Gastroesophageal sphincter (tissue), 3 donors: ENCODE measurements around the gene STK16.

Experiments used
- EP300 ChIP-seq: sonication (generic); formaldehyde crosslinking; IDR thresholded peaks from one replicate; pipeline ENCODE4 v1.6.1; 2017; ENCODE audit warnings: antibody characterized with exemption, mild to moderate bottlenecking
- TF ChIP-seq, protein P1 (sequence below), 4 experiments: fragments of 200-600 bp in 2 of 4; fragments of 450-650 bp in 2 of 4; sonication (generic) in 1 of 4; IDR thresholded peaks; one replicate each; pipeline ENCODE4 v1.5.1; 2017 to 2019; ENCODE audit warnings: antibody characterized with exemption in 4 of 4, mild to moderate bottlenecking in 2 of 4, moderate library complexity in 2 of 4

DNA sequence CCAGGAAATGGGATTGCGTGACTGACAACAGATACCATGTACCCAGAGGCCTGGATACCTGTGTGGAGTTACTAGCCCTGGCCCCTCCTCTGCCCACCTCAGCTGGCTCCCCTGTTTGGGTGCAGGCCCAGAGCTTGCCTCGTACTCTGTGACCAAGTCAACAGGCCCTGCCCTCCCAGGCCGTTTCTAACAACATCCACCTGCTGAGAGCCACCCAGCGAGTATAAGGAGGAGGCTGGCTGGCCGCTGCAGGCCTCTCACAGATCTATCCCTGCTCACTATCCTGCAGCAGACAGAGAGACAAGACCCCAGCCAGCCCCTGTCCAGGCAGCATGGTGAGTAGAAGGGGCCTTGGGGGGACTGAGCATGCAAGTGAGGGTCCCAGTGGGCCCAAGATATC, 21.0 kb downstream of the STK16 start:
- TF ChIP-seq, protein P1, sequence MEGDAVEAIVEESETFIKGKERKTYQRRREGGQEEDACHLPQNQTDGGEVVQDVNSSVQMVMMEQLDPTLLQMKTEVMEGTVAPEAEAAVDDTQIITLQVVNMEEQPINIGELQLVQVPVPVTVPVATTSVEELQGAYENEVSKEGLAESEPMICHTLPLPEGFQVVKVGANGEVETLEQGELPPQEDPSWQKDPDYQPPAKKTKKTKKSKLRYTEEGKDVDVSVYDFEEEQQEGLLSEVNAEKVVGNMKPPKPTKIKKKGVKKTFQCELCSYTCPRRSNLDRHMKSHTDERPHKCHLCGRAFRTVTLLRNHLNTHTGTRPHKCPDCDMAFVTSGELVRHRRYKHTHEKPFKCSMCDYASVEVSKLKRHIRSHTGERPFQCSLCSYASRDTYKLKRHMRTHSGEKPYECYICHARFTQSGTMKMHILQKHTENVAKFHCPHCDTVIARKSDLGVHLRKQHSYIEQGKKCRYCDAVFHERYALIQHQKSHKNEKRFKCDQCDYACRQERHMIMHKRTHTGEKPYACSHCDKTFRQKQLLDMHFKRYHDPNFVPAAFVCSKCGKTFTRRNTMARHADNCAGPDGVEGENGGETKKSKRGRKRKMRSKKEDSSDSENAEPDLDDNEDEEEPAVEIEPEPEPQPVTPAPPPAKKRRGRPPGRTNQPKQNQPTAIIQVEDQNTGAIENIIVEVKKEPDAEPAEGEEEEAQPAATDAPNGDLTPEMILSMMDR (IDR thresholded peaks at IDR 0.05), result no peak
- TF ChIP-seq EP300, result no peak
